Psoas muscle (tissue), 8 donors: ENCODE data around the gene VMO1. TPM values are rescaled to one million over a fixed set of nuclear protein-coding genes. Genes with fewer than 3 reads are reported as not detected.

Source experiments
- ATAC-seq, 4 donors: fragments of 200-7000 bp; cut with Tn5 transposase; one replicate each; pipeline ENCODE4 v1.9.1; 2020; ENCODE audit warnings: moderate library complexity in 3 of 4, mild to moderate bottlenecking in 2 of 4
- DNase-seq, 2 donors: peaks; one replicate each; pipeline ENCODE4 v3.0.0-alpha.2; 2020
- H3K27ac ChIP-seq: fragments of 200-600 bp; one replicate; pipeline ENCODE4 v1.8.0; 2022
- H3K27me3 ChIP-seq, 3 donors: fragments of 200-600 bp in 1 of 3; one replicate each; pipeline versions ENCODE4 v1.6.1 to v1.8.0; 2013 to 2022; ENCODE audit warnings: low read length in 2 of 3, mild to moderate bottlenecking in 2 of 3, moderate library complexity in 1 of 3; ENCODE audit not compliant: insufficient read depth in 3 of 3
- H3K36me3 ChIP-seq, 2 donors: fragments of 200-600 bp in 1 of 2; one replicate each; pipeline versions ENCODE4 v1.6.1 to v1.8.0; 2013 to 2022; ENCODE audit warnings: low read depth in 1 of 2, mild to moderate bottlenecking in 1 of 2, moderate library complexity in 1 of 2; ENCODE audit not compliant: insufficient read depth in 1 of 2
- H3K4me1 ChIP-seq: fragments of 200-600 bp; one replicate; pipeline ENCODE4 v1.8.0; 2022
- H3K4me3 ChIP-seq: fragments of 200-600 bp; one replicate; pipeline ENCODE4 v1.8.0; 2022; ENCODE audit warnings: mild to moderate bottlenecking
- H3K9me3 ChIP-seq: fragments of 200-600 bp; one replicate; pipeline ENCODE4 v1.8.0; 2022
- WGBS, 3 donors: extraction: QIAGEN DNeasy Blood & Tissue Kit; methylation state at CpG; one replicate each; pipeline versions ENCODE4 v1.1.6 to v1.1.7; 2013; 5-methylcytosine and 5-hydroxymethylcytosine counted together
- intact Hi-C, 2 donors: fragments of 100-400 bp; cut with DNase I; formaldehyde crosslinking; loops; one replicate each; pipeline versions ENCODE4 v1.11.0 to v1.14.2; 2022
- polyA plus RNA-seq, 3 donors: library from polyadenylated mRNA; stranded (reverse); fragments of 200-250 nt; gene quantifications; one replicate each; pipeline ENCODE4 v1.2.3, GENCODE V29; 2013
- total RNA-seq, 4 donors: library from RNA; stranded (reverse); fragmentation: NEBNext Ultra II Directional in 2 of 4; extraction: Animal tissue kit (Norgen Biotek cat#: 25700) in 2 of 4; gene quantifications; one replicate each; pipeline versions ENCODE4 v1.2.1 to v1.2.4, GENCODE V29; 2021 to 2023
- TF ChIP-seq, protein P1 (sequence below): fragments of 200-600 bp; IDR thresholded peaks from one replicate; pipeline ENCODE4 v1.8.0; 2022; ENCODE audit warnings: antibody characterized with exemption
- donor health status: healthy with polysubstance abuse.
- donor health status: DM: no; HTN: no; CAD: no; lungs with moderate emphysema.
- donor health status: Bipolar disorder and iron deficiency.
- donor health status: healthy.
- donor health status: DM: yes; HTN: yes; CAD: no.
- donor health status: DM: no; HTN: no; CAD: no.
- donor health status: DM: no; HTN: no; CAD: no.
- donor health status: DM: yes; HTN: yes; CAD: no.

The VMO1 gene
- total and polyA plus RNA-seq, 7 donors = 0.42 to 3.1 (median 0.84) TPM

DNA sequence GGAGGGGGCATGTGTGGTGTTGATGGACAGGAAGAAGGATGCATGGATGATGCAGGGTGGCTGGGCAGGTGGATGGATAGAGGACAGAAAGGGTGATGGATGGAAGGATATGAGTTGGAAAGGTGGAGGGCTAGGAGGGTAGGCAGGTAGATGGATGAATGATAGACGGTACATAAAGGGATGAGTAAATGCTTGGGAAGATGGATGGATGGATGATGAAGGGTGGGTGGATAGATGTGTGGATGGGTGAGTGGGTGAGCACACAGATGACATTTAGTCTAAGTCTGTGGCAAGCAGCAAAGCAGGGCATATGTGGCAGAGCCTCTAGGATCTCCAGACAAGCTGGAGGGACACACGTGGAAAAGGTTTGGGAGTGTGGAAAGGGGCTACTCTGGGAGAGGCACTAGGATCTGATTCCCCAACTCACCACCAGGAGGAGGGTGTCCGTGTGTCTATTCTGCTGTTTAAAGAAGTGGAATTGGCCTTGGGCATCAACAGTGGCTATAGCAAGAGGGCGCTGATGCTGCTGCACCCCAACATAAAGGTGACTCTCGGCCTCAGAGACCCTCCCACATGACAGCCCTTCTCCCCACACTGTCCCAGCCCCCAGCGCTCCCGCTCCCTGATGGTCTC lies 29.0 kb upstream of the VMO1 start:
- no peaks in the 10 kb centered on the region for H3K27me3 ChIP-seq
- DNase-seq (peak in 1 of 2 donors; percentile 19), ATAC-seq (no peak)
- no peak overlapping the region for H3K4me3 ChIP-seq
- no peaks in the 10 kb centered on the region for H3K9me3 ChIP-seq
- no peaks in the 10 kb centered on the region for H3K4me1 ChIP-seq
- peaks cover 0 to 32% of the 10 kb centered on the region in 2 donors for H3K36me3 ChIP-seq
- 85 to 94% (median 89%) methylated on average over 7 of the region's 7 CpGs for WGBS, 3 donors
- intact Hi-C loops = no loop called here
- TF ChIP-seq, protein P1, sequence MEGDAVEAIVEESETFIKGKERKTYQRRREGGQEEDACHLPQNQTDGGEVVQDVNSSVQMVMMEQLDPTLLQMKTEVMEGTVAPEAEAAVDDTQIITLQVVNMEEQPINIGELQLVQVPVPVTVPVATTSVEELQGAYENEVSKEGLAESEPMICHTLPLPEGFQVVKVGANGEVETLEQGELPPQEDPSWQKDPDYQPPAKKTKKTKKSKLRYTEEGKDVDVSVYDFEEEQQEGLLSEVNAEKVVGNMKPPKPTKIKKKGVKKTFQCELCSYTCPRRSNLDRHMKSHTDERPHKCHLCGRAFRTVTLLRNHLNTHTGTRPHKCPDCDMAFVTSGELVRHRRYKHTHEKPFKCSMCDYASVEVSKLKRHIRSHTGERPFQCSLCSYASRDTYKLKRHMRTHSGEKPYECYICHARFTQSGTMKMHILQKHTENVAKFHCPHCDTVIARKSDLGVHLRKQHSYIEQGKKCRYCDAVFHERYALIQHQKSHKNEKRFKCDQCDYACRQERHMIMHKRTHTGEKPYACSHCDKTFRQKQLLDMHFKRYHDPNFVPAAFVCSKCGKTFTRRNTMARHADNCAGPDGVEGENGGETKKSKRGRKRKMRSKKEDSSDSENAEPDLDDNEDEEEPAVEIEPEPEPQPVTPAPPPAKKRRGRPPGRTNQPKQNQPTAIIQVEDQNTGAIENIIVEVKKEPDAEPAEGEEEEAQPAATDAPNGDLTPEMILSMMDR = no peak
- H3K27ac ChIP-seq = no peak overlapping the region

DNA sequence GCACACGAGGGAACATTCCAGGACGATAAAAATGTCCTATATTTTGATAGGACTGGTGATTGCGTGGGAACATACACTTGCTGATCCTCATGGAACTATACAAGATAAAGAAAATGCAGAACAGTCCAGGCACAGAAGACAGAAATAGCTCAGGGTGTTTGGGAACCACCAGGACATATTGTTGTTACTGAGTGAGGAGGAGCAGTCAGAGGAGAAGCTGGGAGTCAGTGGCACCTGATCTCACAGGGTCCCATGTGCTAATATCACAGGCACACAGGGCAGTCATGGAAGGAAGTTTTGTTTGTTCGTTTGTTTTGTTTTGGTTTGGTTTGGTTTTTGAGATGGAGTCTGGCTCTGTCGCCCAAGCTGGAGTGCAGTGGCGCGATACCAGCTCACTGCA lies 26.5 kb upstream of the VMO1 start:
- H3K27me3 ChIP-seq = no peaks in the 10 kb centered on the region
- no peaks in the 10 kb centered on the region for H3K9me3 ChIP-seq
- DNase-seq = no peak
- peaks cover 0 to 28% of the 10 kb centered on the region in 2 donors for H3K36me3 ChIP-seq
- H3K4me3 ChIP-seq = no peak overlapping the region
- 74 to 84% (median 79%) methylated on average over 7 of the region's 7 CpGs for WGBS, 3 donors
- TF ChIP-seq, protein P1 = no peak
- H3K27ac ChIP-seq = no peak overlapping the region
- peaks cover 10% of the 10 kb centered on the region for H3K4me1 ChIP-seq
- ATAC-seq = no peak
- intact Hi-C loops = no loop called here

DNA sequence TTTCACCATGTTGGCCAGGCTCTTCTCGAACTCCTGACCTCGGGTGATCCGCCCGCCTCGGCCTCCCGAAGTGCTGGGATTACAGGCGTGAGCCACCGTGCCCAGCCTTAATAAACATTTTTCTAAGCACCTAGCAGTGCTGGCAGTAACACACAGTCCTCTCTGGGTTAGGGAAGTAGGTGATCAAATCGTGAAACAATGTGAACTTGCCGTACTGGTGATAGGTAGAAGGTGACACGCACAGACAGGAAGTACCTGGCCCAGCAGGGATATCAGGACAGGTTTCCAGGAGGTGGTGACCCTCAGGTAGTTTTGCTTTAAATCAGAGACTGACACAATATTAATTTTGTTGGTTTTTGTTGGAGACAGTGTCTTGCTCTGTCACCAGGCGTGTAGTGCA lies 25.3 kb upstream of the VMO1 start:
- H3K36me3 ChIP-seq = peaks cover 0 to 18% of the 10 kb centered on the region in 2 donors
- H3K9me3 ChIP-seq = no peaks in the 10 kb centered on the region
- 93 to 94% (median 93%) methylated on average over 12 of the region's 12 CpGs for WGBS, 3 donors
- intact Hi-C loops = no loop called here
- TF ChIP-seq, protein P1 = no peak
- H3K27me3 ChIP-seq = no peaks in the 10 kb centered on the region
- no peak overlapping the region for H3K27ac ChIP-seq
- DNase-seq (peak in 1 of 2 donors; percentile 14), ATAC-seq (no peak)
- peaks cover 12% of the 10 kb centered on the region for H3K4me1 ChIP-seq
- no peak overlapping the region for H3K4me3 ChIP-seq

DNA sequence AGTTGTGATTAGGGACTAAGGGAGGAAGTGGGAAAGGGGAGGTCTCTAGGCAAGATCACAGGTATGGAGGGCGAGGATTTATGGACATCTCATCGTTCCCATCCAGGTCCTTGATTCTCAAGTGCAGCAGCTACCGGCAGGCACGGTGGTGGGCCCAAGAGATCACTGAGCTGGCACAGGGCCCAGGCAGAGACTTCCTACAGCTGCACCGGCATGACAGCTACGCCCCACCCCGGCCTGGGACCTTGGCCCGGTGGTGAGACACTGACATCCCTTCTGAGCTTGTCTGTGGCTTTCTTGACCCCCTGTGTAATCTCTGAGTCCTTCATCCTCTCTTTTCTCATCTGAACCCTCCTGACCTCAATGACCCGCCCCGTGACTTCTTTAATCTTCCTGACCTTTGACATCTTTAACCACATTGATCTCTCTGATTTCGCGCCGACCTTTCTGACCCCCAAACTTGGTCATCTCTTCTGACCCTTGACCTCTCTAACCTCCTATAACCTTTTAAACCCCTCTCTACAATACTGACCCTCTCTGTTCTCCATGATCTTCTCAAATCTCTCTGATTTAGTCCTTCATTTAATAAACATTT lies 24.6 kb upstream of the VMO1 start:
- Histone ChIP-seq H3K9me3 (no peaks in the 10 kb centered on the region), H3K27me3 (no peaks in the 10 kb centered on the region), H3K27ac (no peak overlapping the region), H3K36me3 (peaks cover 0 to 11% of the 10 kb centered on the region in 2 donors), H3K4me1 (peaks cover 16% of the 10 kb centered on the region), H3K4me3 (no peak overlapping the region)
- WGBS, 3 donors = 54 to 60% (median 57%) methylated on average over 13 of the region's 13 CpGs
- intact Hi-C loops = no loop called here
- DNase-seq (peak in 1 of 2 donors; percentile 55), ATAC-seq (no peak)
- TF ChIP-seq, protein P1 = no peak
